ENCODE results near the gene ELF5. TPM values are rescaled to one million over a fixed set of nuclear protein-coding genes. Genes with fewer than 3 reads are reported as not detected.

The ELF5 gene
- total RNA-seq, 1 experiment from 2014 or later = 4.2 TPM

Other genes starting within 250 kb of the ELF5 start
- 2.8 and 3.2 TPM in 2 replicates for gene ABTB2, start 155.8 kb downstream of the ELF5 start, total RNA-seq (2014; rRNA removed; shearing (Covaris generic))
- 108 and 121 TPM in 2 replicates for gene CAT, start 74.9 kb downstream of the ELF5 start, total RNA-seq (2014; rRNA removed; shearing (Covaris generic))
- gene EHF, start 107.3 kb upstream of the ELF5 start, total RNA-seq (2014; rRNA removed; shearing (Covaris generic)) = 0.68 TPM in 1 of 2 replicates, not detected in the other

Data from RPMI7951 (cell line).